Fibroblast of lung (primary cell): Measurements from ENCODE around the gene LRMDA.

Experiments used
- EZH2 ChIP-seq: IDR thresholded peaks from 2 replicates; pipeline ENCODE4 v1.5.1; 2012; ENCODE audit warnings: low read length, control low read depth, mild to moderate bottlenecking; ENCODE audit errors: missing control alignments
- TF ChIP-seq, protein P1 (sequence below), 2 donors: IDR thresholded peaks in 1 of 2; conservative IDR thresholded peaks in 1 of 2; 1 replicate in 1 of 2; 2 replicates in 1 of 2; pipeline ENCODE4 v1.5.1; 2011 to 2012; ENCODE audit warnings: low read length in 2 of 2, control low read depth in 1 of 2, inconsistent platforms in 1 of 2, low read depth in 1 of 2, mild to moderate bottlenecking in 1 of 2

DNA sequence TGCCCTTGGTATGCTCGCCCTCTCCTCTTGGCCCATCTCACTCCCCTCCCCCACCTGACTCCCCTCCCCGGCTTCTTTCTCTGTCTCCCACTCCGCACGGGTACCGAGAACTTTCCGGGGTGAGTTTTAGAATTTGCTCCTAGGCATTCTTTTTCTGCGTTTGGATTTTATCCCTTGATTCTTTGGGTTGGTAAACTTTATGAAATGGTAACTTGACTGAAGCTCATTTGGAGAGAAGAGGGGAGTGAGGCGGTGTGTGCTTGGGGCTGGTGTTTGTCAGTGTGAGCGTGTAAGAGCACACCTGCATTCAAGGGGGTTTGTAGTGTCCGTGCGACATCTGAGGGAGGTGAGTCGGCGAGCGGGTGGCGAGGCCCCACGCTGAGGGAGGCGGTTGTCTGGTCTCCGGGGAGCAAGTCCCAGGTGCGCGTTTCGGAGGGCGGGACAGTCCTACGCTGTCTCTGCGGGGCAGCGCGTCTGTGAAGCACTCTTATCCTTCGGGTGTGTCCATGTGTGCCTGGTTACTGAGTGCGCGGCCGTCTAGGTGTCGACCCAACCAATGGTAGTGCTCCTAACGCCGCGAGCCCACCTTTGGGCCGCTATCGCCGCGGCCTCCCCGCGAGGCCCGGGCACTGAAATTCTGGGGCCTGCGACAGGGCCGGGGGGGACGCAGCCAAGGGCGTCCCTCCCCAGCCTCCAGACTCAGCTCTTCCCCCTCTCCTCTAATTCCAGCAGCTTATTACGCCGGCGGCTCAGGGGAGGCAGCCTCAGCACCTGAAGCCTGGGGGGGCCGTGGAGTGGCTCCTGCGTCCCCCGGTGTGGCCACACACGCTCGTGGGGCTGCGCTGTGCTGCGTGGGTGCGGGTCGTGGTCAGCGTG is 27.2 kb upstream of the LRMDA start:
- TF ChIP-seq, protein P1, sequence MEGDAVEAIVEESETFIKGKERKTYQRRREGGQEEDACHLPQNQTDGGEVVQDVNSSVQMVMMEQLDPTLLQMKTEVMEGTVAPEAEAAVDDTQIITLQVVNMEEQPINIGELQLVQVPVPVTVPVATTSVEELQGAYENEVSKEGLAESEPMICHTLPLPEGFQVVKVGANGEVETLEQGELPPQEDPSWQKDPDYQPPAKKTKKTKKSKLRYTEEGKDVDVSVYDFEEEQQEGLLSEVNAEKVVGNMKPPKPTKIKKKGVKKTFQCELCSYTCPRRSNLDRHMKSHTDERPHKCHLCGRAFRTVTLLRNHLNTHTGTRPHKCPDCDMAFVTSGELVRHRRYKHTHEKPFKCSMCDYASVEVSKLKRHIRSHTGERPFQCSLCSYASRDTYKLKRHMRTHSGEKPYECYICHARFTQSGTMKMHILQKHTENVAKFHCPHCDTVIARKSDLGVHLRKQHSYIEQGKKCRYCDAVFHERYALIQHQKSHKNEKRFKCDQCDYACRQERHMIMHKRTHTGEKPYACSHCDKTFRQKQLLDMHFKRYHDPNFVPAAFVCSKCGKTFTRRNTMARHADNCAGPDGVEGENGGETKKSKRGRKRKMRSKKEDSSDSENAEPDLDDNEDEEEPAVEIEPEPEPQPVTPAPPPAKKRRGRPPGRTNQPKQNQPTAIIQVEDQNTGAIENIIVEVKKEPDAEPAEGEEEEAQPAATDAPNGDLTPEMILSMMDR (conservative IDR thresholded peaks at IDR 0.05 in 1 of 2, IDR thresholded peaks at IDR 0.05 in 1 of 2; ENCODE audit: low read depth in 1 of 2, low read length in 2 of 2), result no peak
- TF ChIP-seq EZH2, result no peak
